ENCODE measurements around the gene AKIP1.

- TF ChIP-seq POLR2A (IDR thresholded peaks at IDR 0.05; ENCODE audit: low read length) (no peak), GATA1 (IDR thresholded peaks at IDR 0.05; ENCODE audit: low read depth, low read length) (no peak)
These were observed 39.0 kb upstream of the AKIP1 start for GRCh38 chr11:8871962-8872361.

All from erythroblast (primary cell).